ENCODE measurements around the gene CYSLTR2. TPM values are rescaled to one million over a fixed set of nuclear protein-coding genes. Genes with fewer than 3 reads are reported as not detected.

The CYSLTR2 gene
- total RNA-seq, 1 donor from 2014 or later: not detected

DNA sequence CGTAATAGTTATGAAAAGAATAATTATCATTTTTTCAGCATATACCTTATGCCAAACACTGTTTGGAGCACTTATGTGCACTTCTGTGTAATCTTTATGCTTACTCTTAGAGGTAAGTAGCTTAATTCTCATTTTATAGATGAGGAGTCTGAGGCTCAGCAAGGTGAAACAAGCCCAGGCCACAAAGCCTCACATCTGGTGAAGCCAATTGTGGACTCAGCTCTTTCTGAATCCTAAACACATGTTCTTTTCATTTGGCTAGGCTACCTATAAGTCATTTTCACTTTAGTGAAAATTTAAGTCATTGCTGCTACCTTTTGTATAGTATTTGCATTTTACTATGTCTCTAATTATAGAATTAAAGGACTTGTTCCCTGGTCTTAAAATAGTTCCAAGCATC lies 84.0 kb downstream of the CYSLTR2 start:
- Mint-ChIP-seq H3K36me3 (ENCODE audit: low read depth) (no peaks in the 10 kb centered on the region), H3K4me1 (ENCODE audit: low read depth) (peaks cover 11% of the 10 kb centered on the region), H3K27ac (ENCODE audit: unreplicated experiment) (no peak overlapping the region), H3K27me3 (ENCODE audit: low read depth) (peaks cover 1% of the 10 kb centered on the region), H3K4me3 (ENCODE audit: unreplicated experiment) (no peak overlapping the region), H3K9me3 (ENCODE audit: low read depth) (no peaks in the 10 kb centered on the region)
- TF ChIP-seq CTCF (IDR thresholded peaks at IDR 0.05): no peak
- DNase-seq (ENCODE audit: low spot score): no peak

GRCh38 chr13:48738311-48738710 lies 84.6 kb downstream of the CYSLTR2 start:
- H3K36me3 Mint-ChIP-seq (ENCODE audit: low read depth): no peaks in the 10 kb centered on the region
- no peak overlapping the region for H3K4me3 Mint-ChIP-seq (ENCODE audit: unreplicated experiment)
- peaks cover 11% of the 10 kb centered on the region for H3K4me1 Mint-ChIP-seq (ENCODE audit: low read depth)
- no peak for DNase-seq (ENCODE audit: low spot score)
- H3K9me3 Mint-ChIP-seq (ENCODE audit: low read depth): no peaks in the 10 kb centered on the region
- no peak overlapping the region for H3K27ac Mint-ChIP-seq (ENCODE audit: unreplicated experiment)
- TF ChIP-seq CTCF (IDR thresholded peaks at IDR 0.05): no peak
- H3K27me3 Mint-ChIP-seq (ENCODE audit: low read depth): peaks cover 1% of the 10 kb centered on the region

GRCh38 chr13:48739386-48739964 lies 85.7 kb downstream of the CYSLTR2 start:
- no peak for DNase-seq (ENCODE audit: low spot score)
- H3K4me3 Mint-ChIP-seq (ENCODE audit: unreplicated experiment): no peak overlapping the region
- H3K9me3 Mint-ChIP-seq (ENCODE audit: low read depth): no peaks in the 10 kb centered on the region
- H3K4me1 Mint-ChIP-seq (ENCODE audit: low read depth): peaks cover 11% of the 10 kb centered on the region
- TF ChIP-seq CTCF (IDR thresholded peaks at IDR 0.05): no peak
- no peak overlapping the region for H3K27ac Mint-ChIP-seq (ENCODE audit: unreplicated experiment)
- H3K36me3 Mint-ChIP-seq (ENCODE audit: low read depth): no peaks in the 10 kb centered on the region
- H3K27me3 Mint-ChIP-seq (ENCODE audit: low read depth): peaks cover 1% of the 10 kb centered on the region

DNA sequence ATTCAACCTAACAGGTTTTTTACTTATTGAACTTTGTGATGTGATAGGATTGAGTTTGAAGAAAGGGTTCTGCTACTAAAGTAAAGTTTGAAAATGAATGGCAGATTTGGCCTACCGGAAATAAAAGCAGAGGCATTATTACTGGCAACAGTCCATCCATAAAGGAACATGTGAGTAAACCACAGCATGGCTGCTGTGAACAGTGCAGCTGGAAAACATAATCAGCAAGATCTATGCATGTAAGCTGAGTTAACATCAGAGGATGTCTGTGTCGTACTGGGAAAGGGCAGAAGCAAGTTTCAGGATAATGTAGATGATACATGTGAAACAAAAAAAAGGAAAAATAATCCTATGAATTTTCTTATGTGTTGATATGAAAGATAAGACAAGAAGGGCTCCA lies 87.6 kb downstream of the CYSLTR2 start:
- H3K27me3 Mint-ChIP-seq (ENCODE audit: low read depth): no peaks in the 10 kb centered on the region
- peaks cover 11% of the 10 kb centered on the region for H3K4me1 Mint-ChIP-seq (ENCODE audit: low read depth)
- DNase-seq (ENCODE audit: low spot score): no peak
- TF ChIP-seq CTCF (IDR thresholded peaks at IDR 0.05): no peak
- H3K9me3 Mint-ChIP-seq (ENCODE audit: low read depth): no peaks in the 10 kb centered on the region
- H3K27ac Mint-ChIP-seq (ENCODE audit: unreplicated experiment): peak overlapping the region; percentile 22
- H3K4me3 Mint-ChIP-seq (ENCODE audit: unreplicated experiment): no peak overlapping the region
- H3K36me3 Mint-ChIP-seq (ENCODE audit: low read depth): no peaks in the 10 kb centered on the region

GRCh38 chr13:48746821-48747220 lies 93.1 kb downstream of the CYSLTR2 start:
- no peak for TF ChIP-seq CTCF (IDR thresholded peaks at IDR 0.05)
- Mint-ChIP-seq H3K27me3 (ENCODE audit: low read depth) (no peaks in the 10 kb centered on the region), H3K4me3 (ENCODE audit: unreplicated experiment) (no peak overlapping the region), H3K9me3 (ENCODE audit: low read depth) (no peaks in the 10 kb centered on the region), H3K27ac (ENCODE audit: unreplicated experiment) (no peak overlapping the region), H3K36me3 (ENCODE audit: low read depth) (no peaks in the 10 kb centered on the region), H3K4me1 (ENCODE audit: low read depth) (peaks cover 22% of the 10 kb centered on the region)
- DNase-seq (ENCODE audit: low spot score): no peak

Measured in chondrocyte (in vitro differentiated cells).